Fibroblast of lung (primary cell): Measurements from ENCODE around the gene VRK1.

Source experiments
- EZH2 ChIP-seq: IDR thresholded peaks from 2 replicates; pipeline ENCODE4 v1.5.1; 2012; ENCODE audit warnings: low read length, control low read depth, mild to moderate bottlenecking; ENCODE audit errors: missing control alignments
- TF ChIP-seq, protein P1 (sequence below), 2 donors: IDR thresholded peaks in 1 of 2; conservative IDR thresholded peaks in 1 of 2; 1 replicate in 1 of 2; 2 replicates in 1 of 2; pipeline ENCODE4 v1.5.1; 2011 to 2012; ENCODE audit warnings: low read length in 2 of 2, control low read depth in 1 of 2, inconsistent platforms in 1 of 2, low read depth in 1 of 2, mild to moderate bottlenecking in 1 of 2

DNA sequence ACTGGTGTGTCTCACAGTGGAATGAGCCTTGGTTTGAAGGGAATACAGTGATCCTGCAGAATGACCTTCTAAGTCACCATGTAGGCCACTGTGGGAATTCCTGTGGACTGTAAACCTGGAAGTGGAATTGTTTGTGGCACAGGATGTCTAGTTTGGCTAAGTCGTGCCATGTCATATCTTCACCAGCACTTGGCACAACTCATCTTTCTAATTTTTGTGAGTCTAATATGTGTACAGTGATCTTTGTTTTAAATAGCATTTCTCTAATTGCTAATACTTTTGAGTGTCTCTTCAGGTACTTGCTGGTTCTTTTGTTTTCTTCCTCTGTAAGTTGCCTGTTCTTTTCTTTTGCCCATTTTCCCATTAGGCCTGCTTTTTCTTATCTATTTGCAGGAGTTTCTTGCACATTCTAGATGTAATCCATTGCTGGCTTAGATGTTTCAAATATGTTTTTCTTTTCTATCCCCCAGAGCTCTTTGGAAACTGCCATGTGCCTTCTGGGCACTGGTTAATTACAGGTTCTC is 112.7 kb downstream of the VRK1 start:
- TF ChIP-seq, protein P1, sequence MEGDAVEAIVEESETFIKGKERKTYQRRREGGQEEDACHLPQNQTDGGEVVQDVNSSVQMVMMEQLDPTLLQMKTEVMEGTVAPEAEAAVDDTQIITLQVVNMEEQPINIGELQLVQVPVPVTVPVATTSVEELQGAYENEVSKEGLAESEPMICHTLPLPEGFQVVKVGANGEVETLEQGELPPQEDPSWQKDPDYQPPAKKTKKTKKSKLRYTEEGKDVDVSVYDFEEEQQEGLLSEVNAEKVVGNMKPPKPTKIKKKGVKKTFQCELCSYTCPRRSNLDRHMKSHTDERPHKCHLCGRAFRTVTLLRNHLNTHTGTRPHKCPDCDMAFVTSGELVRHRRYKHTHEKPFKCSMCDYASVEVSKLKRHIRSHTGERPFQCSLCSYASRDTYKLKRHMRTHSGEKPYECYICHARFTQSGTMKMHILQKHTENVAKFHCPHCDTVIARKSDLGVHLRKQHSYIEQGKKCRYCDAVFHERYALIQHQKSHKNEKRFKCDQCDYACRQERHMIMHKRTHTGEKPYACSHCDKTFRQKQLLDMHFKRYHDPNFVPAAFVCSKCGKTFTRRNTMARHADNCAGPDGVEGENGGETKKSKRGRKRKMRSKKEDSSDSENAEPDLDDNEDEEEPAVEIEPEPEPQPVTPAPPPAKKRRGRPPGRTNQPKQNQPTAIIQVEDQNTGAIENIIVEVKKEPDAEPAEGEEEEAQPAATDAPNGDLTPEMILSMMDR (conservative IDR thresholded peaks at IDR 0.05 in 1 of 2, IDR thresholded peaks at IDR 0.05 in 1 of 2; ENCODE audit: low read depth in 1 of 2, low read length in 2 of 2) = no peak
- TF ChIP-seq EZH2 = no peak
